ENCODE measurements around the gene SPRING1.

DNA sequence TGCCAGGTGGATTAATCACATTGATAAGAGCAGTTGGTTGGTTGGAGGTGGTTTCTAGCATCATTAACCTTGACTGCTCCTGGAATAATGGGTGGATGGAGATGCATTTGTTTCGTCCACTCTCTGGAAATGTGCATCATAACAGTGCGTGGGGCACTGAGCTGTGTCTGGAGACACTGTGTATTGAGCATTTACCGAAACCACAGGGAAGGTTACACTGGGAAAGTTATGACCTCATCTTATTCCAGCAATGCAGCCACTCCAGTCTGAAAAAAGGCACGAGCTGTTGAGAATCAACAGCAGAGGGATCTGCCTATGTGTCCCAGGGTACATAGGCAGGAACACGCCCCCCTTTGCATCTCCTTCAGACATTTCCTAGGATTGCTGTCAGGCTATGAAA, 27.4 kb upstream of the SPRING1 start:
- TF ChIP-seq, protein P1, sequence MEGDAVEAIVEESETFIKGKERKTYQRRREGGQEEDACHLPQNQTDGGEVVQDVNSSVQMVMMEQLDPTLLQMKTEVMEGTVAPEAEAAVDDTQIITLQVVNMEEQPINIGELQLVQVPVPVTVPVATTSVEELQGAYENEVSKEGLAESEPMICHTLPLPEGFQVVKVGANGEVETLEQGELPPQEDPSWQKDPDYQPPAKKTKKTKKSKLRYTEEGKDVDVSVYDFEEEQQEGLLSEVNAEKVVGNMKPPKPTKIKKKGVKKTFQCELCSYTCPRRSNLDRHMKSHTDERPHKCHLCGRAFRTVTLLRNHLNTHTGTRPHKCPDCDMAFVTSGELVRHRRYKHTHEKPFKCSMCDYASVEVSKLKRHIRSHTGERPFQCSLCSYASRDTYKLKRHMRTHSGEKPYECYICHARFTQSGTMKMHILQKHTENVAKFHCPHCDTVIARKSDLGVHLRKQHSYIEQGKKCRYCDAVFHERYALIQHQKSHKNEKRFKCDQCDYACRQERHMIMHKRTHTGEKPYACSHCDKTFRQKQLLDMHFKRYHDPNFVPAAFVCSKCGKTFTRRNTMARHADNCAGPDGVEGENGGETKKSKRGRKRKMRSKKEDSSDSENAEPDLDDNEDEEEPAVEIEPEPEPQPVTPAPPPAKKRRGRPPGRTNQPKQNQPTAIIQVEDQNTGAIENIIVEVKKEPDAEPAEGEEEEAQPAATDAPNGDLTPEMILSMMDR (CRISPR knock-in tag; IDR thresholded peaks at IDR 0.05), result no peak
- TF ChIP-seq HOXA3 (CRISPR knock-in tag; IDR thresholded peaks at IDR 0.05) (no peak), SRF (IDR thresholded peaks at IDR 0.05; ENCODE audit: low read depth, low read length) (no peak), ZNF569 (CRISPR knock-in tag; IDR thresholded peaks at IDR 0.05; ENCODE audit: borderline replicate concordance) (no peak)
- TF ChIP-seq, protein P2, sequence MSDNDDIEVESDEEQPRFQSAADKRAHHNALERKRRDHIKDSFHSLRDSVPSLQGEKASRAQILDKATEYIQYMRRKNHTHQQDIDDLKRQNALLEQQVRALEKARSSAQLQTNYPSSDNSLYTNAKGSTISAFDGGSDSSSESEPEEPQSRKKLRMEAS (IDR thresholded peaks at IDR 0.05), result no peak

Measured in HepG2 (cell line).